ENCODE measurements around the gene HOXD4.

Gene HOXD4

GRCh38 chr2:176121190-176122051 is 29.9 kb upstream of the HOXD4 start:
- ATAC-seq = no peak
- no peak for TF ChIP-seq TSHZ2 (CRISPR knock-in tag; IDR thresholded peaks at IDR 0.05)
- no peak for TF ChIP-seq TCF4 (CRISPR knock-in tag; IDR thresholded peaks at IDR 0.05; ENCODE audit: borderline replicate concordance)
- TF ChIP-seq SNAI2 (CRISPR knock-in tag; IDR thresholded peaks at IDR 0.05) = no peak
- no peak for TF ChIP-seq CSDC2 (CRISPR knock-in tag; IDR thresholded peaks at IDR 0.05)
- no peak for TF ChIP-seq CSRNP3 (CRISPR knock-in tag; IDR thresholded peaks at IDR 0.05)
- no peak for TF ChIP-seq TOX (CRISPR knock-in tag; IDR thresholded peaks at IDR 0.05; ENCODE audit: borderline replicate concordance)
- no peak for TF ChIP-seq RARB (CRISPR knock-in tag; IDR thresholded peaks at IDR 0.05)
- no peak for TF ChIP-seq BACH2 (CRISPR knock-in tag; IDR thresholded peaks at IDR 0.05; ENCODE audit: borderline replicate concordance)
- TF ChIP-seq ISL1 (CRISPR knock-in tag; IDR thresholded peaks at IDR 0.05) = no peak
- TF ChIP-seq GLIS3 (CRISPR knock-in tag; IDR thresholded peaks at IDR 0.05) = no peak
- no peak for TF ChIP-seq ZNF8 (CRISPR knock-in tag; IDR thresholded peaks at IDR 0.05)
- no peak for TF ChIP-seq ZNF565 (CRISPR knock-in tag; conservative IDR thresholded peaks at IDR 0.05; ENCODE audit: low read depth)
- TF ChIP-seq ARNTL (CRISPR knock-in tag; IDR thresholded peaks at IDR 0.05; ENCODE audit: borderline replicate concordance, low read depth) = no peak
- TF ChIP-seq PPARA (CRISPR knock-in tag; IDR thresholded peaks at IDR 0.05; ENCODE audit: borderline replicate concordance) = no peak
- TF ChIP-seq OSR1 (CRISPR knock-in tag; IDR thresholded peaks at IDR 0.05) = no peak
- no peak for TF ChIP-seq ZNF70 (CRISPR knock-in tag; IDR thresholded peaks at IDR 0.05)
- no peak for TF ChIP-seq CREB5 (CRISPR knock-in tag; IDR thresholded peaks at IDR 0.05; ENCODE audit: low read depth)
- TF ChIP-seq ESRRG (CRISPR knock-in tag; IDR thresholded peaks at IDR 0.05) = no peak
- TF ChIP-seq ZFP3 (CRISPR knock-in tag; IDR thresholded peaks at IDR 0.05) = no peak
- TF ChIP-seq POU6F1 (CRISPR knock-in tag; IDR thresholded peaks at IDR 0.05; ENCODE audit: borderline replicate concordance, low read depth) = no peak

GRCh38 chr2:176122052-176122682 is 29.2 kb upstream of the HOXD4 start:
- no peak for TF ChIP-seq POU6F1 (CRISPR knock-in tag; IDR thresholded peaks at IDR 0.05; ENCODE audit: borderline replicate concordance, low read depth)
- TF ChIP-seq ESRRG (CRISPR knock-in tag; IDR thresholded peaks at IDR 0.05) = no peak
- TF ChIP-seq PATZ1 (CRISPR knock-in tag; IDR thresholded peaks at IDR 0.05; ENCODE audit: borderline replicate concordance) = peak; percentile 85; the same call in 1 of the 2 replicates
- TF ChIP-seq ZFP30 (CRISPR knock-in tag; IDR thresholded peaks at IDR 0.05) = no peak
- peak; percentile 57 for ATAC-seq

Measured in SK-N-SH treated with all-trans-retinoic acid at 6 μM for 48 hours (cell line).